ENCODE measurements around the gene AARS1. TPM values are rescaled to one million over a fixed set of nuclear protein-coding genes. Genes with fewer than 3 reads are reported as not detected.

Gene AARS1
- total and polyA plus RNA-seq, 4 donors, result 53.7 to 121 (median 64.0) TPM

GRCh38 chr16:70298988-70299938 lies 10.0 kb upstream of the AARS1 start, which contains the start of gene DDX19B (continued):
- TF ChIP-seq, protein P1, sequence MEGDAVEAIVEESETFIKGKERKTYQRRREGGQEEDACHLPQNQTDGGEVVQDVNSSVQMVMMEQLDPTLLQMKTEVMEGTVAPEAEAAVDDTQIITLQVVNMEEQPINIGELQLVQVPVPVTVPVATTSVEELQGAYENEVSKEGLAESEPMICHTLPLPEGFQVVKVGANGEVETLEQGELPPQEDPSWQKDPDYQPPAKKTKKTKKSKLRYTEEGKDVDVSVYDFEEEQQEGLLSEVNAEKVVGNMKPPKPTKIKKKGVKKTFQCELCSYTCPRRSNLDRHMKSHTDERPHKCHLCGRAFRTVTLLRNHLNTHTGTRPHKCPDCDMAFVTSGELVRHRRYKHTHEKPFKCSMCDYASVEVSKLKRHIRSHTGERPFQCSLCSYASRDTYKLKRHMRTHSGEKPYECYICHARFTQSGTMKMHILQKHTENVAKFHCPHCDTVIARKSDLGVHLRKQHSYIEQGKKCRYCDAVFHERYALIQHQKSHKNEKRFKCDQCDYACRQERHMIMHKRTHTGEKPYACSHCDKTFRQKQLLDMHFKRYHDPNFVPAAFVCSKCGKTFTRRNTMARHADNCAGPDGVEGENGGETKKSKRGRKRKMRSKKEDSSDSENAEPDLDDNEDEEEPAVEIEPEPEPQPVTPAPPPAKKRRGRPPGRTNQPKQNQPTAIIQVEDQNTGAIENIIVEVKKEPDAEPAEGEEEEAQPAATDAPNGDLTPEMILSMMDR (IDR thresholded peaks at IDR 0.05; ENCODE audit: low read depth, low read length, missing input control), result no peak
- TF ChIP-seq TAF1 (conservative IDR thresholded peaks at IDR 0.05), result peak; percentile 68
- peak; percentile 49 to 78 for TF ChIP-seq GABPA (IDR thresholded peaks at IDR 0.05 in 1 of 2, conservative IDR thresholded peaks at IDR 0.05 in 1 of 2)
- TF ChIP-seq SP1 (IDR thresholded peaks at IDR 0.05), result peak; percentile 75

- Histone ChIP-seq H3K36me3 (ENCODE audit: control insufficient read depth in 4 of 4, insufficient read depth in 3 of 4, low read depth in 1 of 4, low read length in 3 of 4) (peaks cover 0 to under 1% (median 0%) of the 10 kb centered on the region in 4 donors), H3K4me3 (ENCODE audit: low read depth in 1 of 3, low read length in 3 of 3) (no peak overlapping the region), H3K27me3 (ENCODE audit: control insufficient read depth in 4 of 4, insufficient read depth in 4 of 4, low read length in 3 of 4) (no peaks in the 10 kb centered on the region), H3K27ac (ENCODE audit: low read depth in 1 of 2, low read length in 2 of 2) (no peak overlapping the region), H3K9ac (ENCODE audit: low read depth in 1 of 2, low read length in 2 of 2) (no peak overlapping the region), H3K4me1 (ENCODE audit: control insufficient read depth in 4 of 4, insufficient read depth in 4 of 4, low read length in 3 of 4) (peaks cover 3 to 11% (median 3%) of the 10 kb centered on the region in 4 donors), H3K9me3 (ENCODE audit: control insufficient read depth in 4 of 4, low read length in 3 of 4) (no peaks in the 10 kb centered on the region)
- no peak for DNase-seq (ENCODE audit: low spot score)
- TF ChIP-seq GABPA (IDR thresholded peaks at IDR 0.05 in 1 of 2, conservative IDR thresholded peaks at IDR 0.05 in 1 of 2) (no peak), RXRA (IDR thresholded peaks at IDR 0.05) (no peak), EGR1 (IDR thresholded peaks at IDR 0.05; ENCODE audit: low read depth in 2 of 2) (no peak), REST (IDR thresholded peaks at IDR 0.05) (no peak), SP1 (IDR thresholded peaks at IDR 0.05) (no peak), FOXA2 (IDR thresholded peaks at IDR 0.05) (no peak), TAF1 (conservative IDR thresholded peaks at IDR 0.05) (no peak), RAD21 (IDR thresholded peaks at IDR 0.05) (no peak), HNF4G (IDR thresholded peaks at IDR 0.05) (no peak), FOXA1 (IDR thresholded peaks at IDR 0.05) (no peak), NR2F2 (IDR thresholded peaks at IDR 0.05) (no peak), JUND (IDR thresholded peaks at IDR 0.05) (no peak), ZBTB33 (IDR thresholded peaks at IDR 0.05) (no peak), YY1 (IDR thresholded peaks at IDR 0.05) (no peak), HNF4A (conservative IDR thresholded peaks at IDR 0.05) (no peak)
- TF ChIP-seq, protein P1 (IDR thresholded peaks at IDR 0.05; ENCODE audit: low read depth, low read length, missing input control), result no peak
- TF ChIP-seq, protein P2, sequence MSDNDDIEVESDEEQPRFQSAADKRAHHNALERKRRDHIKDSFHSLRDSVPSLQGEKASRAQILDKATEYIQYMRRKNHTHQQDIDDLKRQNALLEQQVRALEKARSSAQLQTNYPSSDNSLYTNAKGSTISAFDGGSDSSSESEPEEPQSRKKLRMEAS (IDR thresholded peaks at IDR 0.05), result no peak
- TF ChIP-seq, protein P3, sequence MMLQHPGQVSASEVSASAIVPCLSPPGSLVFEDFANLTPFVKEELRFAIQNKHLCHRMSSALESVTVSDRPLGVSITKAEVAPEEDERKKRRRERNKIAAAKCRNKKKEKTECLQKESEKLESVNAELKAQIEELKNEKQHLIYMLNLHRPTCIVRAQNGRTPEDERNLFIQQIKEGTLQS (IDR thresholded peaks at IDR 0.05), result no peak
Observed at GRCh38 chr16:70295634-70296033, 6.3 kb upstream of the AARS1 start.
